Muscle of back (tissue), 11 donors: Measurements from ENCODE around the gene AFDN. TPM values are rescaled to one million over a fixed set of nuclear protein-coding genes. Genes with fewer than 3 reads are reported as not detected.

Source experiments
- DNase-seq, 3 donors: peaks; one replicate each; pipeline versions ENCODE4 v3.0.0 to v3.0.0-alpha.2; 2013
- polyA plus RNA-seq, 10 donors: library from polyadenylated mRNA; unstranded; fragments of 120-200 nt; gene quantifications; one replicate each; pipeline ENCODE4 v1.2.1, GENCODE V29; 2013; ENCODE audit not compliant: insufficient read length in 10 of 10

The AFDN gene
- polyA plus RNA-seq, 10 donors, result 24.4 to 63.8 (median 43.0) TPM

GRCh38 chr6:167866642-167867041 is 39.9 kb downstream of the AFDN start:
- no peak for DNase-seq

GRCh38 chr6:167870321-167870720 is 43.6 kb downstream of the AFDN start:
- DNase-seq, result no peak

GRCh38 chr6:167872538-167873210 is 46.0 kb downstream of the AFDN start:
- DNase-seq, result no peak

GRCh38 chr6:167877994-167878779 is 51.5 kb downstream of the AFDN start:
- DNase-seq, result no peak

- DNase-seq, result no peak
Observed at GRCh38 chr6:167879612-167880011, 52.9 kb downstream of the AFDN start.

- DNase-seq, result no peak
Observed at GRCh38 chr6:167881327-167881726, 54.6 kb downstream of the AFDN start.

GRCh38 chr6:167882244-167882643 is 55.5 kb downstream of the AFDN start:
- no peak for DNase-seq

GRCh38 chr6:167888098-167888497 is 61.4 kb downstream of the AFDN start:
- DNase-seq, result no peak

GRCh38 chr6:167892835-167893815 is 66.4 kb downstream of the AFDN start:
- peak in 2 of 3 donors; percentile 2 to 30 for DNase-seq

- no peak for DNase-seq
Observed at GRCh38 chr6:167894965-167895364, 68.3 kb downstream of the AFDN start.

GRCh38 chr6:167896648-167897047 is 69.9 kb downstream of the AFDN start:
- no peak for DNase-seq

- DNase-seq, result peak; percentile 16 to 41 (median 22)
Observed at GRCh38 chr6:167898673-167899311, 72.1 kb downstream of the AFDN start.

- no peak for DNase-seq
Observed at GRCh38 chr6:167904791-167905190, 78.1 kb downstream of the AFDN start.

GRCh38 chr6:167906899-167907298 is 80.2 kb downstream of the AFDN start:
- peak in 2 of 3 donors; percentile 5 to 44 for DNase-seq

- DNase-seq, result peak; percentile 6 to 33 (median 28)
Observed at GRCh38 chr6:167907837-167908681, 81.3 kb downstream of the AFDN start.

GRCh38 chr6:167910007-167910406 is 83.3 kb downstream of the AFDN start:
- DNase-seq, result no peak

- DNase-seq, result no peak
Observed at GRCh38 chr6:167910652-167911051, 83.9 kb downstream of the AFDN start.

- no peak for DNase-seq
Observed at GRCh38 chr6:167912494-167912893, 85.8 kb downstream of the AFDN start.

GRCh38 chr6:167913699-167914098 is 87.0 kb downstream of the AFDN start:
- no peak for DNase-seq

- no peak for DNase-seq
Observed at GRCh38 chr6:167915139-167915538, 88.4 kb downstream of the AFDN start.
